T-helper 22 cell (primary cell): ENCODE data around the gene LZTR1.

ENCODE experiments used
- DNase-seq: peaks from one replicate; pipeline ENCODE4 v3.0.0-alpha.2; 2020; ENCODE audit warnings: low read depth

LZTR1 gene

GRCh38 chr22:21015466-21016006 lies 33.4 kb downstream of the LZTR1 start:
- no peak for DNase-seq

- DNase-seq, result no peak
Observed at GRCh38 chr22:21016644-21017420, 34.7 kb downstream of the LZTR1 start.

DNA sequence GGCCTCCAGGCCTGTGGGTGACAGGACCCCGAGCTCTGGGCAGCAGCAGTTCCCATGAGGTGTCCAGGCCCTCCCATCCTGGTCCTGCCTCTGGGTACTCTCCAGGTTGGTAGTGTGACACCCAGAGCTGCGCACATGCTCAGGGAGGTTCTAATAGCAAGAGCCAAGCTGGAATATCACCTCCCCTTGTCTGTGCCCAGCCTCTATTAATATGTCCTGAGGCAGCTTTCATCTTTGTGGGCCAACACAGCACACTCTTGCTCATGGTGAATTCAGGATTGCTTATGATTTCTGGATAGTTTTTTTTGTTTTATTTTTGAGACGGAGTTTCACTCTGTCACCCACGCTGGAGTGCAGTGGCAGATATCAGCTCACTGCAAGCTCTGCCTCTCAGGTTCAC lies 36.2 kb downstream of the LZTR1 start:
- DNase-seq, result no peak

- DNase-seq, result no peak
Observed at GRCh38 chr22:21020802-21021429, 38.8 kb downstream of the LZTR1 start.

DNA sequence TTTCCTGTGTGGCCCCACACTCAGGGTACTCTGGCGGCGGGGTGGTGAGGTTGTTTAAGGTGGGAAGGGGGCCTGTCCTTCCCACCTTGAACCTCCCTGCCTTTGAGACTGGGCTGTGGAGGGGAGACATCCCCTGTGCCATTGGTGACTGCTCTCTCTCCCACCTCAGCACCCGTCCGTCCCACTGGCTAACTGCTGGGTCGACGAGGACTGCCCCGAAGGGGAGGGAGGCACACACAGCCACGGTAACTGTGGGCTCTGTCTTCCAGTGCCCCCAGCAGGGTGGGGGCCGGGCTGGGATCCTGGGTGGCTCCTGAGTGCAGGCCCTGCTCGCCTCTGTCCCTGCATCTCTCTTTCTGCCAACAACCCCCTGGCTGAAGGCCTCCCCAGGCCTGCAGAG lies 40.4 kb downstream of the LZTR1 start:
- no peak for DNase-seq

DNA sequence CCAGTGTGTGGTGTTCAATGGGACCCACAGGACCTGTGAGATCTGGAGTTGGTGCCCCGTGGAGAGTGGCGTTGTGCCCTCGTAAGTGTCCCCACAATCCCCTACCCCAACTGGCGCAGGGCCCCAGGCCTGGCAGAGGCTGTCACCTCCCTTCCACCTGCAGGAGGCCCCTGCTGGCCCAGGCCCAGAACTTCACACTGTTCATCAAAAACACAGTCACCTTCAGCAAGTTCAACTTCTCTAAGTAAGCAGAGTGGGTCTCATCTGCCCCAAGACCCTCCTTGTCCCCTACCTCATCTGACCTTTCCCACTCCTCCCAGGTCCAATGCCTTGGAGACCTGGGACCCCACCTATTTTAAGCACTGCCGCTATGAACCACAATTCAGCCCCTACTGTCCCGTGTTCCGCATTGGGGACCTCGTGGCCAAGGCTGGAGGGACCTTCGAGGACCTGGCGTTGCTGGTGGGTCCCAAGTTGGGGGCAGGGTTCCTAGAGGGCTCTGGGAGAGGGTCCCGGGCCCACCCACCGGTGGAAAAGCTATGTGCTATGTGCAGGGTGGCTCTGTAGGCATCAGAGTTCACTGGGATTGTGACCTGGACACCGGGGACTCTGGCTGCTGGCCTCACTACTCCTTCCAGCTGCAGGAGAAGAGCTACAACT lies 41.0 kb downstream of the LZTR1 start:
- no peak for DNase-seq

DNA sequence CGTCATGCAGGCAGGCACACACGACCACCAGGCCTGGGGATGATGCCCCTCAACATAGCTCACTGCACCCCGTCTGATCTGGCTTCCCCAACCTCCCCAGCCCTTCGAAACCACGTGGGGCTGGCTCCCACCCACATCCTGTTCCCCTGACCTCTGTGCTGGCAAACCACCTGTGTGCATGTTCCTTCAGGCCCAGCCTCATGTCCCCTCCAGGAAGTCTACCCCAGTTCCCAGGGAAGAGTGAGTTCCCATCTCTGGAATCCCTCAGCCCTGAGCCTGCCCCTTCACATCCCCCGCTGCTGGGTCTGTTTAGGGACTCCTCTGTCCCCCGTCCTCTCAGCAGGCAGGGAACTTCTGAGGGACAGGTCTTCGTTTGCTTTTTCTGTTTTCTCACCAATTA lies 43.2 kb downstream of the LZTR1 start:
- no peak for DNase-seq

DNA sequence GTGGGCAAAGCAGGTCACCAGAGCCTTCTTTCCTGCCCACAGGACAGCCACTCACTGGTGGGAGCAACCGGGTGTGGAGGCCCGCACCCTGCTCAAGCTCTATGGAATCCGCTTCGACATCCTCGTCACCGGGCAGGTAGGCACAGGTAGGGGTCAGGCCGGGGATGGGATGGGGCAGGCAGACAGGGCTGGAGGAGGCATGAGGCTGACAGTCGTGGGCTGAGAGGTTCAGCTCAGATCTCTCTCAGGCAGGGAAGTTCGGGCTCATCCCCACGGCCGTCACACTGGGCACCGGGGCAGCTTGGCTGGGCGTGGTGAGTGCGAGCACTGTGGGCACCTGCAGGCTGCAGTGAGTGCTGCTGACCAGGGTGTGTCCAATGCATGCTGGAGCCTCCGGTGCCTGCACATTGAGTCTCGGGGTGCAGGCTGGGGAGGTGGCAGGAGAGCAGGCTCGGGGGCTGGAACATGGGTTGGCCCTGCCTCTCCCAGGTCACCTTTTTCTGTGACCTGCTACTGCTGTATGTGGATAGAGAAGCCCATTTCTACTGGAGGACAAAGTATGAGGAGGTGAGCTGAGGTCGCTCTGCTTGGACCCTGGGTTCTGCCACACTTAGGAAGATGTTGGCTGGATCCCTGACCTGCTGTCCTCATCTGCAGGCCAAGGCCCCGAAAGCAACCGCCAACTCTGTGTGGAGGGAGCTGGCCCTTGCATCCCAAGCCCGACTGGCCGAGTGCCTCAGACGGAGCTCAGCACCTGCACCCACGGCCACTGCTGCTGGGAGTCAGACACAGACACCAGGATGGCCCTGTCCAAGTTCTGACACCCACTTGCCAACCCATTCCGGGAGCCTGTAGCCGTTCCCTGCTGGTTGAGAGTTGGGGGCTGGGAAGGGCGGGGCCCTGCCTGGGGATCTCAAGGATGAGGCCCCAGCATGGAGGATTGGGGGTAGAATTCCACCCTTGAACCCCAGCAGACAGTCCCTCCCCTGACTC lies 44.0 kb downstream of the LZTR1 start:
- DNase-seq, result no peak

- no peak for DNase-seq
Observed at GRCh38 chr22:21026783-21027692, 44.9 kb downstream of the LZTR1 start.

DNA sequence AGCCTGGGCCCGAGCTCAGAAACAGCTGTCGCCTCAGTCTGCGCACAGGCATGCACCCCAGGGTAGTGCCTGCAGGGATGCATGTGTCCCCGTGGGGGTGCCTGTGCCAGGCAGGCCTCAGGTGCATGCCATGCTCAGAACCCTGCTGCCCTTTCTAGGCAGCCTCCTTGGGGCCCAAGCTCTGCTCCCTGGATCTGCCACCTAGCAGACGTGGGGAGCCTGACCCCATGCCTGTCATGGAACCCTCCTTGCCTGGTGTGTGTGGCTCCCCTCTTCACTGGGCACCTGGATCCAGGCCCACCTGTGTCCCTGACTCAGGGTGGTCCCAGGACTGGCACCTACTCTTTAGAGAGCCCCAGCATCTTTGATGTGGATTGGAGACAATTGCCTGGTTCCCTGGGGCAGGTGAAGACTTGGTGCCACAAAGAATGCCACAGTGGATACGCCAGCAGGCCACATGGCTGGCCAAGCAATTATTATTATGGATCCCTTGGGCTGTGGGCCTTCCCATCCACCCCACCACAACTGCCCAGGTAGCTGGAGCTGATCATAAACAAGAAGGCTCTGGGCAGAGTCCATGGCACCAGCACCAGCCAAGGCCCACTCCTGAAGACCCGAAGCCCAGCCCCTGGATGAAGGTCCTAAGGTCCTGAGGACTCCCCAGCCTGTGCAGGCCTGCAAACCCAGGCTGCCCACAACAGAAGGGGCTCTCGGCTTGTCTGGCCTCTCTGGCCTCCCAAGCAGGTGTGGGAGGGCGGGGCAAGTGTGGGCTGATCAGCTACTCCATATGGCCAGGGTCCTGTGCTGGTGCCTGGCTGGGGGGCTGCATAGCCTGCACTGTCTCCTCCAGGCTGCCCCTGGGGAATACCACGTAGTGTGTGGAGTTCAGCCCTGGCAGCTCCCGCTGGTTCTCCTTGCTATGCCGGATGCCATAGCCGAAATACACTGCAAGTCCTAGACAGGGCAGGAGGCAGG lies 46.5 kb downstream of the LZTR1 start:
- no peak for DNase-seq

DNA sequence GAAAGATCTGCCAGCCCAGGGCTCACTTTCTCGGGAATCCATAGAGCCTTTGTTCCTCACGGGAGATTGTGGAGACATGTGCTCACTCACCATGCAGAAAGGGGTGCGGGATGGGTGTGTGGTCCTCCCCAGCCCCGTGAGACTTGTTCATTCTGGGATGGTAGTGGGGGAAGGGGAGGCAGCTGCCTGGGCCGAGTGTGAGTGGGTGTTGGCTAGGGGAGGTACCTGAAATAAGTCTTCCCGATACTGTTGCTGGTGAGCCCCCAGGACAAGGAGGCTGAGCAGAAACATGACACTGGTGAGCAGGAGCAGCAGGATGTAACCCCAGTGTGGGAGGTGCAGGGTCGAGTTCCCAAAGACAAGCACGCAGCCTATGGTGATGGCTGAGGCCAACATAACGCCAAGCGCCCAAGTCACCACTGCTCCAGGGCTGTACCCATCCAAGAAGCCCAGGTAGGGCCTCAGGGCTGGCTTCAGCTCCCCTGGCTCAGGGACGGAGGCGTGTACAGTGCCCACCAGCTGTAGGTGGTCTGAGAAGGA lies 47.5 kb downstream of the LZTR1 start:
- no peak for DNase-seq

DNA sequence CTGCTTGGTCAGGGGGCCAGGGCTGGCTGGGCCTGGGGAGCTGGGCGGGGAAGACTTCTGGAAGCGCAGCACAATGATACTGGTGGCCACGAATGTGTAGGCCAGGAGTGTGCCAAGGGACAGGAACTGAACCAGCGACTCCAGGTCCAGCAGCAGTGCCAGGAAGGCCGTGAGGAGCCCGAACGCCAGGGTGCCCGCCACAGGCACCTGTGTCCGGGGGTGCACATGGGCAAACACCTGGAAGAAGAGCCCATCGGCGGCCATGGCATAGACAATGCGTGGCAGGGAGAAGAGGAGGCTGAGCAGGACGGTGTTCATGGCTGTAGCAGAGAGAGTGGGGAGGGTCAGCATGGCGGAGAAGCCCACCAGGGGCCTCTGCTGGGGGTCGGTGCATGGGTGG lies 47.9 kb downstream of the LZTR1 start:
- DNase-seq, result no peak

DNA sequence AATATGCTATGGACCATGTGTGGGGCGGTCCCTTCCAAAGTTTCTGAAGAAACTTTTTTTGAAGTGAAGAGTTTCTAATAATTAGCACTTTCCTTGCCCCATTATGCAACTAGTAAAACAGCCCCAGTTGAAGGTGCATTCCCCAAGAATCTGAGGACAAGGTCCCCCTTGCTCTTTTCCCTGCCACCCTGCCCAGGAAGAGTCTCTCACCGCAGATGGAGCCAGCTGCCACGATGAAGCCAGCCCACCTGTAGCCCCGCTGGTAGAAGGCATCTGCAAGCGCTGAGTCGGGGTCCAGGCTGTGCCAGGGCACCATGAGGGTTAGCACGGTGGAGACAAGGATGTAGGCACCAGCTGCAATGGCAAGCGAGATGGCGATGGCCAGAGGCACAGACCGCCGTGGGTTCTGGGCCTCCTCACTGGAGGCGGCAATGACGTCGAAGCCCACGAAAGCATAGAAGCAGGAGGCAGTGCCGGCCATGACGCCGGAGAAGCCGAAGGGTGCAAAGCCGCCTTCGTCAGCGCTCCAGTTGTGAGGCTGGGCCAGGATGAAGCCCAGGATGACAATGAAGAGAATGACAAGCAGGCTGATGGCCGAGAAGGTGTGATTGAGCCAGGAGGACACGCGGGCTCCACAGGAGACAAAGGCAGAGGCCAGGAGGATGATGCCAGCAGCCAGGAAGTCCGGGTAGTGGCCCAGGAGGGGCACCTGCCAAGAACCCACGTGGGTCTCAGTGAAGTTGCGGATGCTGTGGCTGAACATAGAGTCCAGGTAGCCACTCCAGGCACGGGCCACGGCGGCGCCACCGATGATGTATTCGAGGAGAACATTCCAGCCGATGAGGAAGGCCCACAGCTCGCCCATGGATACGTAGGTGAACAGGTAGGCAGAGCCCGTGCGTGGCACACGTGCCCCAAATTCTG lies 48.8 kb downstream of the LZTR1 start:
- DNase-seq, result no peak

GRCh38 chr22:21031545-21032036 lies 49.5 kb downstream of the LZTR1 start:
- DNase-seq, result no peak

- DNase-seq, result no peak
Observed at GRCh38 chr22:21032037-21032867, 50.2 kb downstream of the LZTR1 start, which contains the start of gene SLC7A4. TSS of gene SLC7A4 (minus strand) at chr22:21032561. CDS start at chr22:21031812, 749 bp downstream.

DNA sequence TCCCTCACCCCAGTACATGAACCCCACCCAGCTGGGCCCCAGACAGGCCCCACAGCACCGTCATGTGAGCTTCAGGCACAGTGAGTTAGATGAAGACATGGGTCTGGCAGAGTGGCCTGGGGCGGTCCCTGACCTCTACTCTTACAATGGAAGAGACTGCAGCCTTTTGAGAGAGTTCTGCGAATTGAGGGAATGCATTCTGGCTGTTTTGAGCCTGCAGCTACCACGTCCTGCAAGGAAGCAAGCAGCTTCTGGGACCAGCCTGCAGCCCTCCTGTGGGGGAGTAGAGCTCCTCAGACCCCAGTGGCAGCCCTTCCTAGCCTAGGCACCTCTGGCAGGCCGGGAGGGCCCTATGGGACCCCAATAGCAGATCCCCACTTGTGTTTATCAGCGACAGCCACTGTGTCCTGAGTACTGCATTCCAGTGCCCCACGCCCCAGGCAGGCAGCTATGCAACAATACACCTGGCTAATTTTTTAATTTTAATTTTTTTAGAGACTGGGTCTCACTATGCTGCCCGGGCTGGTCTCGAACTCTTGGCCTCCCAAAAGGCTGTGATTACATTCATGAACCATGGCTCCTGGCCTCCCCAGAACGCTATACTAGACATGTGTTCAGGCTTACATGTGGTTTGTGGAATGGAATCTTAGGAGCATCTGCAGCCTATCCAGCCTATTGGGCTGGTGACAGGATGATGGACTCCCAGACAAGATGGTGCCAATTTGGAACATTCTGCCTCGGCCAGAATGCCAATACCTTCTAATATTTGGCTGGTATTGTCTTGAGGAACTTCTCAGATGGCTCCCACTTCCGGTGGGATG lies 51.0 kb downstream of the LZTR1 start:
- no peak for DNase-seq
